Stomach (tissue), 9 donors: ENCODE data around the gene PALD1. TPM values are rescaled to one million over a fixed set of nuclear protein-coding genes. Genes with fewer than 3 reads are reported as not detected.

Experiments
- DNase-seq, 2 donors: peaks; one replicate each; pipeline versions ENCODE4 v3.0.0 to v3.0.0-alpha.2; 2013 to 2019
- H3K27ac ChIP-seq, 5 donors: fragments of 200-600 bp in 4 of 5; sonication (generic) in 4 of 5; one replicate each; pipeline ENCODE4 v1.5.1; 2013 to 2019; ENCODE audit warnings: mild to moderate bottlenecking in 1 of 5, moderate library complexity in 1 of 5
- H3K27me3 ChIP-seq, 3 donors: fragments of 200-600 bp; sonication (generic); one replicate each; pipeline ENCODE4 v1.5.1; 2017 to 2019; ENCODE audit warnings: mixed run types in 1 of 3
- H3K36me3 ChIP-seq, 4 donors: fragments of 200-600 bp; sonication (generic); 1 replicate in 3 of 4; 2 replicates in 1 of 4; pipeline ENCODE4 v1.5.1; 2016 to 2019
- H3K4me1 ChIP-seq, 4 donors: fragments of 200-600 bp; sonication (generic); one replicate each; pipeline ENCODE4 v1.5.1; 2016 to 2019
- H3K4me3 ChIP-seq, 4 donors: fragments of 200-600 bp; sonication (generic) in 3 of 4; one replicate each; pipeline ENCODE4 v1.5.1; 2016 to 2019; ENCODE audit warnings: mild to moderate bottlenecking in 1 of 4
- H3K9me3 ChIP-seq, 4 donors: fragments of 200-600 bp; sonication (generic); one replicate each; pipeline ENCODE4 v1.5.1; 2016 to 2019
- EP300 ChIP-seq: sonication (generic); formaldehyde crosslinking; IDR thresholded peaks from one replicate; pipeline ENCODE4 v1.6.1; 2017; ENCODE audit warnings: antibody characterized with exemption
- POLR2A ChIP-seq, 4 donors: fragments of 450-650 bp; IDR thresholded peaks; one replicate each; pipeline ENCODE4 v1.6.1; 2016; ENCODE audit warnings: antibody characterized with exemption in 4 of 4, control low read depth in 2 of 4, mild to moderate bottlenecking in 1 of 4, moderate library complexity in 1 of 4
- POLR2AphosphoS5 ChIP-seq, 3 donors: sonication (generic); formaldehyde crosslinking; IDR thresholded peaks; one replicate each; pipeline ENCODE4 v1.6.1; 2016; ENCODE audit warnings: antibody characterized with exemption in 3 of 3
- WGBS, 5 donors: extraction: QIAGEN DNeasy Blood & Tissue Kit in 3 of 5; methylation state at CpG; one replicate each; pipeline versions ENCODE4 v1.1.5 to v1.1.7; 2013 to 2018; 5-methylcytosine and 5-hydroxymethylcytosine counted together
- intact Hi-C: fragments of 100-400 bp; cut with DNase I; formaldehyde crosslinking; loops from one replicate; pipeline ENCODE4 v1.15.1; 2023; ENCODE audit warnings: low total_unique reads
- polyA plus RNA-seq, 3 donors: library from polyadenylated mRNA; stranded (reverse); fragments of 200-250 nt; gene quantifications; one replicate each; pipeline ENCODE4 v1.2.3, GENCODE V29; 2013
- total RNA-seq, 5 donors: library from RNA; depleted of rRNA; stranded (reverse); fragments of >200 nt; gene quantifications; one replicate each; pipeline versions ENCODE4 v1.1.0 to v1.2.3, GENCODE V29; 2014 to 2016
- TF ChIP-seq, protein P1 (sequence below), 7 experiments: fragments of 450-650 bp in 4 of 7; fragments of 200-600 bp in 3 of 7; sonication (generic) in 3 of 7; IDR thresholded peaks; one replicate each; pipeline ENCODE4 v1.5.1; 2016 to 2019; ENCODE audit warnings: antibody characterized with exemption in 7 of 7, control low read depth in 2 of 7, mild to moderate bottlenecking in 1 of 7
- donor health status: healthy with polysubstance abuse.
- donor health status: Bipolar disorder and iron deficiency.
- donor health status: healthy.

Gene PALD1
- total and polyA plus RNA-seq, 8 donors: 2.4 to 25.1 (median 4.0) TPM

DNA sequence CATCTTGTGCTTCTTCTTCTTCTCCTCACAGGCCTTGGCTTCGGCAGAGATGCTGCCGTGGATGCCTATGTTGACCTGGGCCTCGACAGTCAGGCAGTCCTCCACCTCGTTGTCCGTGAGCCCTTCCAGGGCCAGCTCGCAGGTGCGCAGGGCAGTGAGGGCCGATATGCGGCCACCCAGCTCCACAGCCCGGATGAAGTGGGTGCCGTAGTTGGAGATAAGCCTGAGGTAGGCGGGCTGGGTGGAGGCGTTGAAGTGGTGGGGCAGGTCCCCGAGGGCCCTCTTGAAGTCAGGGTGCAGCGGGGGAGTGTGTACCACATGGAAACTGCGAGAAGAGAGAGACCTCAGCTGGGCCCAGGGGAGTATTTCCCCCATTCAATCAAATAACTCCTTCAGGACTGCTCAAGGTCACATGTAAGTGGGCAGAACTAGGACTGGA, 120.3 kb downstream of the PALD1 start:
- Histone ChIP-seq H3K27ac (no peak overlapping the region), H3K27me3 (no peaks in the 10 kb centered on the region), H3K4me3 (no peak overlapping the region), H3K4me1 (peaks cover 0 to 5% (median 0%) of the 10 kb centered on the region in 4 donors), H3K36me3 (no peaks in the 10 kb centered on the region), H3K9me3 (no peaks in the 10 kb centered on the region)
- intact Hi-C loops: no loop called here
- no peak for TF ChIP-seq EP300
- TF ChIP-seq POLR2A (IDR thresholded peaks at IDR 0.05): no peak
- TF ChIP-seq POLR2AphosphoS5 (IDR thresholded peaks at IDR 0.05): no peak
- TF ChIP-seq, protein P1, sequence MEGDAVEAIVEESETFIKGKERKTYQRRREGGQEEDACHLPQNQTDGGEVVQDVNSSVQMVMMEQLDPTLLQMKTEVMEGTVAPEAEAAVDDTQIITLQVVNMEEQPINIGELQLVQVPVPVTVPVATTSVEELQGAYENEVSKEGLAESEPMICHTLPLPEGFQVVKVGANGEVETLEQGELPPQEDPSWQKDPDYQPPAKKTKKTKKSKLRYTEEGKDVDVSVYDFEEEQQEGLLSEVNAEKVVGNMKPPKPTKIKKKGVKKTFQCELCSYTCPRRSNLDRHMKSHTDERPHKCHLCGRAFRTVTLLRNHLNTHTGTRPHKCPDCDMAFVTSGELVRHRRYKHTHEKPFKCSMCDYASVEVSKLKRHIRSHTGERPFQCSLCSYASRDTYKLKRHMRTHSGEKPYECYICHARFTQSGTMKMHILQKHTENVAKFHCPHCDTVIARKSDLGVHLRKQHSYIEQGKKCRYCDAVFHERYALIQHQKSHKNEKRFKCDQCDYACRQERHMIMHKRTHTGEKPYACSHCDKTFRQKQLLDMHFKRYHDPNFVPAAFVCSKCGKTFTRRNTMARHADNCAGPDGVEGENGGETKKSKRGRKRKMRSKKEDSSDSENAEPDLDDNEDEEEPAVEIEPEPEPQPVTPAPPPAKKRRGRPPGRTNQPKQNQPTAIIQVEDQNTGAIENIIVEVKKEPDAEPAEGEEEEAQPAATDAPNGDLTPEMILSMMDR (IDR thresholded peaks at IDR 0.05): no peak
- WGBS, 5 donors: 84 to 95% (median 87%) methylated on average over 14 to 16 of the region's 16 CpGs
- DNase-seq: no peak

DNA sequence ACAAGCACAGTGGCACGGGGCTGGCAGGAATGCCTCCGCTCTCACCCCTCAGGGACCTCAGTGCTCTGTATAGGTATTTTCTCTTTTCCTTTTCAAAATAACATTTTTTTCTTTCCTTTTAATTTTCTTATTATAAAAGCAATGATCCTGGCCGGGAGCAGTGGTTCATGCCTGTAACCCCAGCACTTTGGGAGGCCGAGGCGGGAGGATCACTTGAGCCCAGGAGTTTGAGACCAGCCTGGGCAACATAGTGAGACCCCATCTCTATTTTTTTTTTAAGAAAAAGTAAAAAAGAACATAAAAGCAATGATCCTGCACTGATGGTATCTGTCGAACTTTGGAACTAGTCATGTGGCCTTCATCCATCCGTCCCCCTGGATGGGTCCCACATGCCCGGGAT, 120.8 kb downstream of the PALD1 start:
- no peaks in the 10 kb centered on the region for H3K36me3 ChIP-seq
- intact Hi-C loops: no loop called here
- DNase-seq: no peak
- no peaks in the 10 kb centered on the region for H3K27me3 ChIP-seq
- H3K4me1 ChIP-seq: peaks cover 0 to 5% (median 0%) of the 10 kb centered on the region in 4 donors
- WGBS, 5 donors: 93 to 96% (median 95%) methylated on average over 8 of the region's 8 CpGs
- H3K4me3 ChIP-seq: no peak overlapping the region
- no peak overlapping the region for H3K27ac ChIP-seq
- H3K9me3 ChIP-seq: no peaks in the 10 kb centered on the region
- TF ChIP-seq, protein P1 (IDR thresholded peaks at IDR 0.05): no peak
- TF ChIP-seq POLR2A (IDR thresholded peaks at IDR 0.05): no peak
- TF ChIP-seq EP300: no peak
- no peak for TF ChIP-seq POLR2AphosphoS5 (IDR thresholded peaks at IDR 0.05)

DNA sequence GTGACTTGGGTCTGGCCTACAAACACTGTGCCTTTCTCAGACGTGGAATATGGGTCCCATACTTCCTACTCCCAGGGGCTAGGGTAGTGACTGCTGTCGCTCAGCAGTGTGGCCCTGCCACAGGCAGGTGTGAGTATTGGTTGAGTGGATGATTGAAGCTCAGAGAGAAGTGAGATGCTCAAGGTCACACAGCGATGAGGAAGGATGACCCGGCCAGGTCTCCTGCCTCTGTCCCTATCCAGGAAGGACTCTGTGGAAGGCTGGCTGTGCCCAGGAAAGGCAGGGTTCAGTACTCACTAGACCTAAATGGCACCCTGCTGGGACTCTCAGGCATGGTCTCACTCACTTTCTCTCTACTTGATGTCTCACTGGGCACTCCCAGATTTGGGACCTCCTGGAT, 121.2 kb downstream of the PALD1 start:
- intact Hi-C loops: no loop called here
- H3K9me3 ChIP-seq: no peaks in the 10 kb centered on the region
- H3K4me3 ChIP-seq: peak overlapping the region in 3 of 4 donors; percentile 5 to 26 (median 26)
- H3K27me3 ChIP-seq: no peaks in the 10 kb centered on the region
- H3K27ac ChIP-seq: no peak overlapping the region
- WGBS, 5 donors: 82 to 96% (median 93%) methylated on average over 4 of the region's 4 CpGs
- TF ChIP-seq POLR2AphosphoS5 (IDR thresholded peaks at IDR 0.05) (no peak), POLR2A (IDR thresholded peaks at IDR 0.05) (no peak), EP300 (no peak)
- TF ChIP-seq, protein P1 (IDR thresholded peaks at IDR 0.05): no peak
- no peaks in the 10 kb centered on the region for H3K36me3 ChIP-seq
- DNase-seq: no peak
- H3K4me1 ChIP-seq: peaks cover 0 to 5% (median 0%) of the 10 kb centered on the region in 4 donors

DNA sequence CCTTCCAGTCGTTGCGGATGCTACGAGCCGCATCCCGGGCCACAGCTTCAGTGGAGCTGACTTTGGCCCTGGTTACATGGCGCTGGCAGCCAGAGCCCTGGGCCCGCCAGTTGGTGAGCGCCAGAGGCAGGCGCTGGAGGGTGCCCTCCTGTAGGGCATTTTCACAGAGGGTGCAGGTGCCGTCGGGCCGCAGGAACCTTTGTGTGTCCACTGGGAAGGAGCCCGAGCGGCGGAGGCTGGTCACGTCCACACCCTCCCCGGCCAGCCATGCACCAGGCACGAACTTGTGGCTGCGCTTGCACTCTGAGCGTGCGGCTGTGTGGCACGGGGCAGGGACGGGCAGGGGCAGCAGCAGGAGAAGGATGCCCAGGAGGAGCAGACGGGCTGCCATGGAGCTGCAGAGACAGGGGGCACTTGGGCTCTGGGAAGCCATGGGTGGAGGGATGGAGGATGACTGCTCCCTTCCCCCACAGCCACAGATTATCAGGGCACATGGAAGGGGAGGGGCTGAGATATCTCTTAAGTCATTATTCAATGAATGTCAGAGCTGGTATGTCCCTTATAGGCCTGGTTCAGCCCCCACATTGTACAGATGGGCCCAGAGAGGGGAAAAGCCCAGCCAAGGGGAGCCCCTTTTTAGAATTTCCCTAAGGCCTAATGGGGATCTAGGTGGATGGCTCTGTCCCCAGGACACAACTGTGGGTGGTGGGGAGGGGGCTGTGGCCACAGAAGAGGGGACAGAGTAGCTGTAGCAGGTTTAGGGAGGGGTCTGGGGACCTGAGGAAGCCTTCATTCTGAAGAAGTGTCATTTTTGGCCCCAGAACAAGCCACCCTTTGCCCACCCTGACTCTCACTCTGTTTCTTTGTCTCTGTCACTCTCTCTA, 122.2 kb downstream of the PALD1 start:
- intact Hi-C loops: no loop called here
- 86 to 98% (median 94%) methylated on average over 16 to 24 of the region's 24 CpGs for WGBS, 5 donors
- H3K36me3 ChIP-seq: no peaks in the 10 kb centered on the region
- H3K27me3 ChIP-seq: no peaks in the 10 kb centered on the region
- no peak for DNase-seq
- H3K9me3 ChIP-seq: no peaks in the 10 kb centered on the region
- H3K4me1 ChIP-seq: peaks cover 0 to under 1% (median 0%) of the 10 kb centered on the region in 4 donors
- TF ChIP-seq POLR2AphosphoS5 (IDR thresholded peaks at IDR 0.05) (no peak), EP300 (no peak), POLR2A (IDR thresholded peaks at IDR 0.05) (no peak)
- TF ChIP-seq, protein P1 (IDR thresholded peaks at IDR 0.05): no peak
- peak overlapping the region in 3 of 4 donors; percentile 26 to 31 (median 26) for H3K4me3 ChIP-seq
- H3K27ac ChIP-seq: no peak overlapping the region
